NCI-H2081 (cell line): ENCODE data around the gene P2RY1.

Experiments used
- DNase-seq, 2 experiments: peaks; one replicate each; lab custom pipeline; 2025; lab: John Stamatoyannopoulos, UW

The P2RY1 gene

GRCh38 chr3:152834776-152835600 lies at the start of gene P2RY1:
Gene P2RY1, plus strand, starts transcription at chr3:152835131. Its CDS starts 652 bp downstream, at chr3:152835783.
- peak; percentile 61 to 84 for DNase-seq

GRCh38 chr3:152786977-152787681 lies 47.8 kb upstream of the P2RY1 start:
- no peak for DNase-seq

- DNase-seq: no peak
These were observed 44.1 kb upstream of the P2RY1 start for GRCh38 chr3:152790651-152791387.

GRCh38 chr3:152793969-152794368 lies 41.0 kb upstream of the P2RY1 start:
- DNase-seq: peak in 1 of 2 experiments; percentile 9

GRCh38 chr3:152797751-152798432 lies 37.0 kb upstream of the P2RY1 start:
- no peak for DNase-seq

GRCh38 chr3:152811974-152812760 lies 22.8 kb upstream of the P2RY1 start:
- no peak for DNase-seq

GRCh38 chr3:152817400-152817799 lies 17.5 kb upstream of the P2RY1 start:
- no peak for DNase-seq

GRCh38 chr3:152818027-152818426 lies 16.9 kb upstream of the P2RY1 start:
- no peak for DNase-seq

- no peak for DNase-seq
These were observed 11.8 kb upstream of the P2RY1 start for GRCh38 chr3:152823173-152823572.

- no peak for DNase-seq
These were observed 11.2 kb upstream of the P2RY1 start for GRCh38 chr3:152823781-152824180.

GRCh38 chr3:152825566-152825965 lies 9.4 kb upstream of the P2RY1 start:
- no peak for DNase-seq

- no peak for DNase-seq
These were observed 8.5 kb upstream of the P2RY1 start for GRCh38 chr3:152826476-152826875.

- no peak for DNase-seq
These were observed 7.6 kb upstream of the P2RY1 start for GRCh38 chr3:152827313-152827712.

- DNase-seq: no peak
These were observed 6.7 kb upstream of the P2RY1 start for GRCh38 chr3:152828075-152828840.

GRCh38 chr3:152830245-152830644 lies 4.7 kb upstream of the P2RY1 start:
- DNase-seq: no peak

GRCh38 chr3:152832046-152832445 lies 2.9 kb upstream of the P2RY1 start:
- DNase-seq: no peak

GRCh38 chr3:152833089-152833488 lies 1.8 kb upstream of the P2RY1 start:
- DNase-seq: no peak

- DNase-seq: peak; percentile 61 to 84
These were observed 648 bp upstream of the P2RY1 start for GRCh38 chr3:152834191-152834775.

- no peak for DNase-seq
These were observed 721 bp downstream of the P2RY1 start for GRCh38 chr3:152835601-152836102.

GRCh38 chr3:152836269-152836668 lies 1.3 kb downstream of the P2RY1 start:
- DNase-seq: no peak
